ENCODE data around the gene RYK.

GRCh38 chr3:134197681-134198261, 52.9 kb downstream of the RYK start:
- TF ChIP-seq, protein P1, sequence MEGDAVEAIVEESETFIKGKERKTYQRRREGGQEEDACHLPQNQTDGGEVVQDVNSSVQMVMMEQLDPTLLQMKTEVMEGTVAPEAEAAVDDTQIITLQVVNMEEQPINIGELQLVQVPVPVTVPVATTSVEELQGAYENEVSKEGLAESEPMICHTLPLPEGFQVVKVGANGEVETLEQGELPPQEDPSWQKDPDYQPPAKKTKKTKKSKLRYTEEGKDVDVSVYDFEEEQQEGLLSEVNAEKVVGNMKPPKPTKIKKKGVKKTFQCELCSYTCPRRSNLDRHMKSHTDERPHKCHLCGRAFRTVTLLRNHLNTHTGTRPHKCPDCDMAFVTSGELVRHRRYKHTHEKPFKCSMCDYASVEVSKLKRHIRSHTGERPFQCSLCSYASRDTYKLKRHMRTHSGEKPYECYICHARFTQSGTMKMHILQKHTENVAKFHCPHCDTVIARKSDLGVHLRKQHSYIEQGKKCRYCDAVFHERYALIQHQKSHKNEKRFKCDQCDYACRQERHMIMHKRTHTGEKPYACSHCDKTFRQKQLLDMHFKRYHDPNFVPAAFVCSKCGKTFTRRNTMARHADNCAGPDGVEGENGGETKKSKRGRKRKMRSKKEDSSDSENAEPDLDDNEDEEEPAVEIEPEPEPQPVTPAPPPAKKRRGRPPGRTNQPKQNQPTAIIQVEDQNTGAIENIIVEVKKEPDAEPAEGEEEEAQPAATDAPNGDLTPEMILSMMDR (IDR thresholded peaks at IDR 0.05), result peak; percentile 52 to 85 (median 72)
- TF ChIP-seq POLR2A (IDR thresholded peaks at IDR 0.05), result no peak
